HepG2 (cell line): ENCODE data around the gene BPIFA1. TPM values are rescaled to one million over a fixed set of nuclear protein-coding genes. Genes with fewer than 3 reads are reported as not detected.

ENCODE experiments used
- HDAC6 ChIP-seq: fragments of 200-600 bp; sonication (generic); IDR thresholded peaks from 2 replicates; pipeline ENCODE4 v1.7.0; 2017; ENCODE audit warnings: mild to moderate bottlenecking, antibody characterized with exemption, low read length, low read depth
- KLF6 ChIP-seq: IDR thresholded peaks from 2 replicates; pipeline ENCODE4 v1.8.0; 2016; ENCODE audit warnings: missing biosample characterization, missing genetic modification reagents
- MEF2D ChIP-seq: sonication (generic); formaldehyde crosslinking; IDR thresholded peaks from 2 replicates; pipeline ENCODE4 v1.5.1; 2020; ENCODE audit warnings: mild to moderate bottlenecking, missing genetic modification reagents
- MYNN ChIP-seq: sonication (generic); formaldehyde crosslinking; IDR thresholded peaks from 2 replicates; pipeline ENCODE4 v1.4.0; 2020; ENCODE audit warnings: mild to moderate bottlenecking, low read depth, missing genetic modification reagents
- ZNF207 ChIP-seq: fragments of 450-650 bp; IDR thresholded peaks from 2 replicates; pipeline ENCODE4 v1.6.1; 2016; ENCODE audit warnings: antibody characterized with exemption, borderline replicate concordance
- ZNF484 ChIP-seq: sonication (generic); formaldehyde crosslinking; IDR thresholded peaks from 2 replicates; pipeline ENCODE4 v1.5.1; 2020; ENCODE audit warnings: mild to moderate bottlenecking, low read depth, missing genetic modification reagents, borderline replicate concordance
- ZNF790 ChIP-seq: sonication (generic); formaldehyde crosslinking; IDR thresholded peaks from 2 replicates; pipeline ENCODE4 v1.8.0; 2022; ENCODE audit warnings: missing genetic modification reagents, mild to moderate bottlenecking, borderline replicate concordance
- ZSCAN22 ChIP-seq: sonication (generic); formaldehyde crosslinking; IDR thresholded peaks from 2 replicates; pipeline ENCODE4 v1.4.0; 2020; ENCODE audit warnings: mild to moderate bottlenecking, missing genetic modification reagents
- polyA plus RNA-seq, 8 experiments: library from polyadenylated mRNA; depleted of rRNA in 3 of 8; stranded (reverse) in 7 of 8; unstranded in 1 of 8; fragments of >200 nt; fragmentation: Illumina TruSeq in 4 of 8; extraction: Trizol in 4 of 8; gene quantifications; 2 replicates each; pipeline versions ENCODE4 v1.2.1 to v1.2.3, GENCODE V29; 2011 to 2016; ENCODE audit warnings: low read depth in 4 of 8, missing spikeins in 1 of 8, mixed read lengths in 1 of 8; ENCODE audit not compliant: insufficient read depth in 1 of 8
- total RNA-seq, 5 experiments: library from RNA; depleted of rRNA; stranded (reverse); fragments of >200 nt; fragmentation: Illumina TruSeq; extraction: Trizol; gene quantifications; 2 replicates each; pipeline ENCODE4 v1.2.3, GENCODE V29; 2016; ENCODE audit warnings: low read depth in 1 of 5
- TF ChIP-seq, protein P1 (sequence below): sonication (generic); formaldehyde crosslinking; IDR thresholded peaks from 2 replicates; pipeline ENCODE4 v1.4.0; 2020; ENCODE audit warnings: missing genetic modification reagents, borderline replicate concordance
- TF ChIP-seq, protein P2 (sequence below): sonication (generic); formaldehyde crosslinking; IDR thresholded peaks from 2 replicates; pipeline ENCODE4 v1.4.0; 2020; ENCODE audit warnings: missing genetic modification reagents, borderline replicate concordance
- TF ChIP-seq, protein P3 (sequence below): fragments of 450-650 bp; IDR thresholded peaks from 2 replicates; pipeline ENCODE4 v1.6.1; 2017
- TF ChIP-seq, protein P4 (sequence below): sonication (generic); formaldehyde crosslinking; IDR thresholded peaks from 2 replicates; pipeline ENCODE4 v1.9.0; 2022; ENCODE audit warnings: missing genetic modification reagents, mild to moderate bottlenecking, borderline replicate concordance
- TF ChIP-seq, protein P5 (sequence below): IDR thresholded peaks from 2 replicates; pipeline ENCODE4 v1.6.1; 2016; ENCODE audit warnings: mild to moderate bottlenecking
- TF ChIP-seq, protein P6 (sequence below): sonication (generic); formaldehyde crosslinking; IDR thresholded peaks from 2 replicates; pipeline ENCODE4 v1.4.0; 2020; ENCODE audit warnings: missing genetic modification reagents

The BPIFA1 gene
- total and polyA plus RNA-seq, 2 of the 13 experiments (the other 11 are each of a cell fraction or from before 2014, with no cell fraction given) = not detected

DNA sequence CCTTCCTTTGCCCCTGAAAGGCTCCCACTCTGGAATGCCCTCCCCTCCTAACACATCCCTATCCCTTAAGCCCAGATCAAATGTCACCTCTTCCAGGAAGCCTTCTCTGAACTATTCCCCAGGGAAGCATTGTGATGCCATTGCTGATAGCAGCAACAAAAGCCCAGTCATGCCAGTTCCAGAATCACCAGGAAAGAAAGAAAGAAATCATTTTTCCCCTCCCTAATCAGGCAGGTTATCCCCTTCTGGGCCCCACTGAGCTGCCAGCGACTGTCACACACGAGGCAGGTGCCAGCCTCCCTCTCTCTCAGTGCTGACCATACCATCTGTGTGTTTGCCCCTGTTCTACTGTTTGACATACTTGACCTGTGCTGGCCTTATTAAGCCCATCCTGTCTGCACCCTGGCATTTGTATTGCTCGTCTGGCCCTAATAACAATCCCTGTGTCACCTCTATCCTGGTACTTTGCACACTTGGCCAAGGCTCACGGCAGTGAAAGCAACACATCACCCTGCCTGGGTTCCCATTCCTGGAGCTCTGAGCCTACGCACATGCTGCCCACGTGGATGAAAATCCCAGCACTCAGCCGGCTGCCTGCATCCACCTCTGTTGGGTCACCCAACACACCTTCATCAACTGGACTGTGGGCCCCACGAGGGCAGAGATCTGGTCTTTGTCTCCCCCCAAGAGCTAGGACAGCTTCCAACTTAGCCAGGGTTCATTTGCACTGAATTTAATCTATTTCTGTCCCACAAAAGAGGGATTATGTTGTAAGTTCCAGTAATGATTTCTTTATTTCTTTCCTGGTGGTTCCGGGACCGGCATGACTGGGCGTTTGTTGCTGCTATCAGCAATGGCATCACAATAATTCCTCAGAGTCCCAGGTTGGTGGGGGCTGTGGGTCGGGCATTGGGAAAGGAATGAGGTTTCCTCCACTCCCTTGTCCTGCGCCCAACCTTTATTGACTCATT, 42.0 kb downstream of the BPIFA1 start (continued):
- TF ChIP-seq, protein P1, sequence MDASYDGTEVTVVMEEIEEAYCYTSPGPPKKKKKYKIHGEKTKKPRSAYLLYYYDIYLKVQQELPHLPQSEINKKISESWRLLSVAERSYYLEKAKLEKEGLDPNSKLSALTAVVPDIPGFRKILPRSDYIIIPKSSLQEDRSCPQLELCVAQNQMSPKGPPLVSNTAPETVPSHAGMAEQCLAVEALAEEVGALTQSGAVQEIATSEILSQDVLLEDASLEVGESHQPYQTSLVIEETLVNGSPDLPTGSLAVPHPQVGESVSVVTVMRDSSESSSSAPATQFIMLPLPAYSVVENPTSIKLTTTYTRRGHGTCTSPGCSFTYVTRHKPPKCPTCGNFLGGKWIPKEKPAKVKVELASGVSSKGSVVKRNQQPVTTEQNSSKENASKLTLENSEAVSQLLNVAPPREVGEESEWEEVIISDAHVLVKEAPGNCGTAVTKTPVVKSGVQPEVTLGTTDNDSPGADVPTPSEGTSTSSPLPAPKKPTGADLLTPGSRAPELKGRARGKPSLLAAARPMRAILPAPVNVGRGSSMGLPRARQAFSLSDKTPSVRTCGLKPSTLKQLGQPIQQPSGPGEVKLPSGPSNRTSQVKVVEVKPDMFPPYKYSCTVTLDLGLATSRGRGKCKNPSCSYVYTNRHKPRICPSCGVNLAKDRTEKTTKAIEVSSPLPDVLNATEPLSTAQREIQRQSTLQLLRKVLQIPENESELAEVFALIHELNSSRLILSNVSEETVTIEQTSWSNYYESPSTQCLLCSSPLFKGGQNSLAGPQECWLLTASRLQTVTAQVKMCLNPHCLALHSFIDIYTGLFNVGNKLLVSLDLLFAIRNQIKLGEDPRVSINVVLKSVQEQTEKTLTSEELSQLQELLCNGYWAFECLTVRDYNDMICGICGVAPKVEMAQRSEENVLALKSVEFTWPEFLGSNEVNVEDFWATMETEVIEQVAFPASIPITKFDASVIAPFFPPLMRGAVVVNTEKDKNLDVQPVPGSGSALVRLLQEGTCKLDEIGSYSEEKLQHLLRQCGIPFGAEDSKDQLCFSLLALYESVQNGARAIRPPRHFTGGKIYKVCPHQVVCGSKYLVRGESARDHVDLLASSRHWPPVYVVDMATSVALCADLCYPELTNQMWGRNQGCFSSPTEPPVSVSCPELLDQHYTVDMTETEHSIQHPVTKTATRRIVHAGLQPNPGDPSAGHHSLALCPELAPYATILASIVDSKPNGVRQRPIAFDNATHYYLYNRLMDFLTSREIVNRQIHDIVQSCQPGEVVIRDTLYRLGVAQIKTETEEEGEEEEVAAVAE = peak; percentile 93; the same call in 1 of the 2 replicates
- TF ChIP-seq, protein P2, sequence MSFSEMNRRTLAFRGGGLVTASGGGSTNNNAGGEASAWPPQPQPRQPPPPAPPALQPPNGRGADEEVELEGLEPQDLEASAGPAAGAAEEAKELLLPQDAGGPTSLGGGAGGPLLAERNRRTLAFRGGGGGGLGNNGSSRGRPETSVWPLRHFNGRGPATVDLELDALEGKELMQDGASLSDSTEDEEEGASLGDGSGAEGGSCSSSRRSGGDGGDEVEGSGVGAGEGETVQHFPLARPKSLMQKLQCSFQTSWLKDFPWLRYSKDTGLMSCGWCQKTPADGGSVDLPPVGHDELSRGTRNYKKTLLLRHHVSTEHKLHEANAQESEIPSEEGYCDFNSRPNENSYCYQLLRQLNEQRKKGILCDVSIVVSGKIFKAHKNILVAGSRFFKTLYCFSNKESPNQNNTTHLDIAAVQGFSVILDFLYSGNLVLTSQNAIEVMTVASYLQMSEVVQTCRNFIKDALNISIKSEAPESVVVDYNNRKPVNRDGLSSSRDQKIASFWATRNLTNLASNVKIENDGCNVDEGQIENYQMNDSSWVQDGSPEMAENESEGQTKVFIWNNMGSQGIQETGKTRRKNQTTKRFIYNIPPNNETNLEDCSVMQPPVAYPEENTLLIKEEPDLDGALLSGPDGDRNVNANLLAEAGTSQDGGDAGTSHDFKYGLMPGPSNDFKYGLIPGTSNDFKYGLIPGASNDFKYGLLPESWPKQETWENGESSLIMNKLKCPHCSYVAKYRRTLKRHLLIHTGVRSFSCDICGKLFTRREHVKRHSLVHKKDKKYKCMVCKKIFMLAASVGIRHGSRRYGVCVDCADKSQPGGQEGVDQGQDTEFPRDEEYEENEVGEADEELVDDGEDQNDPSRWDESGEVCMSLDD (CRISPR knock-in tag) = no peak
- peak; percentile 90 for TF ChIP-seq MEF2D (CRISPR knock-in tag)
- TF ChIP-seq MYNN (CRISPR knock-in tag) = peak; percentile 83; the same call in 1 of the 2 replicates
- TF ChIP-seq KLF6 (CRISPR knock-in tag) = peak; percentile 94
- TF ChIP-seq ZSCAN22 (CRISPR knock-in tag) = peak; percentile 63; the same call in 1 of the 2 replicates
- TF ChIP-seq, protein P3, sequence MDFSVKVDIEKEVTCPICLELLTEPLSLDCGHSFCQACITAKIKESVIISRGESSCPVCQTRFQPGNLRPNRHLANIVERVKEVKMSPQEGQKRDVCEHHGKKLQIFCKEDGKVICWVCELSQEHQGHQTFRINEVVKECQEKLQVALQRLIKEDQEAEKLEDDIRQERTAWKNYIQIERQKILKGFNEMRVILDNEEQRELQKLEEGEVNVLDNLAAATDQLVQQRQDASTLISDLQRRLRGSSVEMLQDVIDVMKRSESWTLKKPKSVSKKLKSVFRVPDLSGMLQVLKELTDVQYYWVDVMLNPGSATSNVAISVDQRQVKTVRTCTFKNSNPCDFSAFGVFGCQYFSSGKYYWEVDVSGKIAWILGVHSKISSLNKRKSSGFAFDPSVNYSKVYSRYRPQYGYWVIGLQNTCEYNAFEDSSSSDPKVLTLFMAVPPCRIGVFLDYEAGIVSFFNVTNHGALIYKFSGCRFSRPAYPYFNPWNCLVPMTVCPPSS = no peak
- TF ChIP-seq, protein P4, sequence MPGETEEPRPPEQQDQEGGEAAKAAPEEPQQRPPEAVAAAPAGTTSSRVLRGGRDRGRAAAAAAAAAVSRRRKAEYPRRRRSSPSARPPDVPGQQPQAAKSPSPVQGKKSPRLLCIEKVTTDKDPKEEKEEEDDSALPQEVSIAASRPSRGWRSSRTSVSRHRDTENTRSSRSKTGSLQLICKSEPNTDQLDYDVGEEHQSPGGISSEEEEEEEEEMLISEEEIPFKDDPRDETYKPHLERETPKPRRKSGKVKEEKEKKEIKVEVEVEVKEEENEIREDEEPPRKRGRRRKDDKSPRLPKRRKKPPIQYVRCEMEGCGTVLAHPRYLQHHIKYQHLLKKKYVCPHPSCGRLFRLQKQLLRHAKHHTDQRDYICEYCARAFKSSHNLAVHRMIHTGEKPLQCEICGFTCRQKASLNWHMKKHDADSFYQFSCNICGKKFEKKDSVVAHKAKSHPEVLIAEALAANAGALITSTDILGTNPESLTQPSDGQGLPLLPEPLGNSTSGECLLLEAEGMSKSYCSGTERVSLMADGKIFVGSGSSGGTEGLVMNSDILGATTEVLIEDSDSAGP (CRISPR knock-in tag) = peak; percentile 52; the same call in 1 of the 2 replicates
- TF ChIP-seq, protein P5, sequence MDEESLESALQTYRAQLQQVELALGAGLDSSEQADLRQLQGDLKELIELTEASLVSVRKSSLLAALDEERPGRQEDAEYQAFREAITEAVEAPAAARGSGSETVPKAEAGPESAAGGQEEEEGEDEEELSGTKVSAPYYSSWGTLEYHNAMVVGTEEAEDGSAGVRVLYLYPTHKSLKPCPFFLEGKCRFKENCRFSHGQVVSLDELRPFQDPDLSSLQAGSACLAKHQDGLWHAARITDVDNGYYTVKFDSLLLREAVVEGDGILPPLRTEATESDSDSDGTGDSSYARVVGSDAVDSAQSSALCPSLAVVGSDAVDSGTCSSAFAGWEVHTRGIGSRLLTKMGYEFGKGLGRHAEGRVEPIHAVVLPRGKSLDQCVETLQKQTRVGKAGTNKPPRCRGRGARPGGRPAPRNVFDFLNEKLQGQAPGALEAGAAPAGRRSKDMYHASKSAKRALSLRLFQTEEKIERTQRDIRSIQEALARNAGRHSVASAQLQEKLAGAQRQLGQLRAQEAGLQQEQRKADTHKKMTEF (CRISPR knock-in tag) = peak; percentile 90
- no peak for TF ChIP-seq HDAC6
- peak; percentile 80; the same call in 1 of the 2 replicates for TF ChIP-seq ZNF790 (CRISPR knock-in tag)
- no peak for TF ChIP-seq ZNF484 (CRISPR knock-in tag)
- TF ChIP-seq, protein P6, sequence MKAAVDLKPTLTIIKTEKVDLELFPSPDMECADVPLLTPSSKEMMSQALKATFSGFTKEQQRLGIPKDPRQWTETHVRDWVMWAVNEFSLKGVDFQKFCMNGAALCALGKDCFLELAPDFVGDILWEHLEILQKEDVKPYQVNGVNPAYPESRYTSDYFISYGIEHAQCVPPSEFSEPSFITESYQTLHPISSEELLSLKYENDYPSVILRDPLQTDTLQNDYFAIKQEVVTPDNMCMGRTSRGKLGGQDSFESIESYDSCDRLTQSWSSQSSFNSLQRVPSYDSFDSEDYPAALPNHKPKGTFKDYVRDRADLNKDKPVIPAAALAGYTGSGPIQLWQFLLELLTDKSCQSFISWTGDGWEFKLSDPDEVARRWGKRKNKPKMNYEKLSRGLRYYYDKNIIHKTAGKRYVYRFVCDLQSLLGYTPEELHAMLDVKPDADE = no peak
- TF ChIP-seq ZNF207 = no peak
